ENCODE data around the gene CMYA5. TPM values are rescaled to one million over a fixed set of nuclear protein-coding genes. Genes with fewer than 3 reads are reported as not detected.

CMYA5 gene
- polyA plus RNA-seq, 2 donors, result 0.46 to 0.55 TPM

GRCh38 chr5:79720096-79720495, 30.5 kb downstream of the CMYA5 start:
- no peaks in the 10 kb centered on the region for H3K27me3 ChIP-seq (ENCODE audit: control insufficient read depth in 1 of 2, insufficient read depth in 2 of 2, low read length in 2 of 2)
- H3K36me3 ChIP-seq (ENCODE audit: control insufficient read depth in 2 of 2, insufficient read depth in 2 of 2, low read length in 1 of 2), result no peaks in the 10 kb centered on the region
- H3K4me3 ChIP-seq (ENCODE audit: low read depth in 1 of 2, low read length in 2 of 2), result no peak overlapping the region
- H3K4me1 ChIP-seq (ENCODE audit: control insufficient read depth in 2 of 2, insufficient read depth in 2 of 2, low read length in 1 of 2), result no peaks in the 10 kb centered on the region
- H3K9me3 ChIP-seq (ENCODE audit: control insufficient read depth in 2 of 2, insufficient read depth in 1 of 2, low read depth in 1 of 2, low read length in 1 of 2), result no peaks in the 10 kb centered on the region
- H3K27ac ChIP-seq (ENCODE audit: low read depth in 2 of 2, low read length in 1 of 2), result no peak overlapping the region

- Histone ChIP-seq H3K27me3 (ENCODE audit: control insufficient read depth in 1 of 2, insufficient read depth in 2 of 2, low read length in 2 of 2) (no peaks in the 10 kb centered on the region), H3K27ac (ENCODE audit: low read depth in 2 of 2, low read length in 1 of 2) (no peak overlapping the region), H3K9me3 (ENCODE audit: control insufficient read depth in 2 of 2, insufficient read depth in 1 of 2, low read depth in 1 of 2, low read length in 1 of 2) (peaks cover 0 to 2% of the 10 kb centered on the region in 2 donors), H3K4me3 (ENCODE audit: low read depth in 1 of 2, low read length in 2 of 2) (no peak overlapping the region), H3K4me1 (ENCODE audit: control insufficient read depth in 2 of 2, insufficient read depth in 2 of 2, low read length in 1 of 2) (no peaks in the 10 kb centered on the region), H3K36me3 (ENCODE audit: control insufficient read depth in 2 of 2, insufficient read depth in 2 of 2, low read length in 1 of 2) (no peaks in the 10 kb centered on the region)
- 89 to 90% methylated on average over 14 of the region's 14 CpGs for WGBS, 2 donors
Measured at GRCh38 chr5:79727451-79728355, 38.1 kb downstream of the CMYA5 start.

- Histone ChIP-seq H3K27ac (ENCODE audit: low read depth in 2 of 2, low read length in 1 of 2) (no peak overlapping the region), H3K4me1 (ENCODE audit: control insufficient read depth in 2 of 2, insufficient read depth in 2 of 2, low read length in 1 of 2) (no peaks in the 10 kb centered on the region), H3K27me3 (ENCODE audit: control insufficient read depth in 1 of 2, insufficient read depth in 2 of 2, low read length in 2 of 2) (no peaks in the 10 kb centered on the region), H3K4me3 (ENCODE audit: low read depth in 1 of 2, low read length in 2 of 2) (no peak overlapping the region), H3K9me3 (ENCODE audit: control insufficient read depth in 2 of 2, insufficient read depth in 1 of 2, low read depth in 1 of 2, low read length in 1 of 2) (peaks cover 0 to 2% of the 10 kb centered on the region in 2 donors), H3K36me3 (ENCODE audit: control insufficient read depth in 2 of 2, insufficient read depth in 2 of 2, low read length in 1 of 2) (no peaks in the 10 kb centered on the region)
- WGBS, 2 donors, result 92% methylated on average over 4 of the region's 4 CpGs
Measured at GRCh38 chr5:79728396-79728795, 38.8 kb downstream of the CMYA5 start.

GRCh38 chr5:79729679-79730078, 40.0 kb downstream of the CMYA5 start:
- H3K27ac ChIP-seq (ENCODE audit: low read depth in 2 of 2, low read length in 1 of 2), result no peak overlapping the region
- 84 to 92% methylated on average over 2 of the region's 2 CpGs for WGBS, 2 donors
- no peaks in the 10 kb centered on the region for H3K27me3 ChIP-seq (ENCODE audit: control insufficient read depth in 1 of 2, insufficient read depth in 2 of 2, low read length in 2 of 2)

GRCh38 chr5:79730564-79730963, 40.9 kb downstream of the CMYA5 start:
- 91 to 95% methylated on average over 3 of the region's 3 CpGs for WGBS, 2 donors
- no peaks in the 10 kb centered on the region for H3K36me3 ChIP-seq (ENCODE audit: control insufficient read depth in 2 of 2, insufficient read depth in 2 of 2, low read length in 1 of 2)
- no peaks in the 10 kb centered on the region for H3K27me3 ChIP-seq (ENCODE audit: control insufficient read depth in 1 of 2, insufficient read depth in 2 of 2, low read length in 2 of 2)
- H3K27ac ChIP-seq (ENCODE audit: low read depth in 2 of 2, low read length in 1 of 2), result no peak overlapping the region
- H3K4me3 ChIP-seq (ENCODE audit: low read depth in 1 of 2, low read length in 2 of 2), result no peak overlapping the region
- H3K9me3 ChIP-seq (ENCODE audit: control insufficient read depth in 2 of 2, insufficient read depth in 1 of 2, low read depth in 1 of 2, low read length in 1 of 2), result peaks cover 0 to 3% of the 10 kb centered on the region in 2 donors
- H3K4me1 ChIP-seq (ENCODE audit: control insufficient read depth in 2 of 2, insufficient read depth in 2 of 2, low read length in 1 of 2), result no peaks in the 10 kb centered on the region

More at GRCh38 chr5:79729679-79730078, 40.0 kb downstream of the CMYA5 start:
- Histone ChIP-seq H3K36me3 (ENCODE audit: control insufficient read depth in 2 of 2, insufficient read depth in 2 of 2, low read length in 1 of 2) (no peaks in the 10 kb centered on the region), H3K4me1 (ENCODE audit: control insufficient read depth in 2 of 2, insufficient read depth in 2 of 2, low read length in 1 of 2) (no peaks in the 10 kb centered on the region), H3K4me3 (ENCODE audit: low read depth in 1 of 2, low read length in 2 of 2) (no peak overlapping the region), H3K9me3 (ENCODE audit: control insufficient read depth in 2 of 2, insufficient read depth in 1 of 2, low read depth in 1 of 2, low read length in 1 of 2) (peaks cover 0 to 3% of the 10 kb centered on the region in 2 donors)

GRCh38 chr5:79731775-79732174, 42.1 kb downstream of the CMYA5 start:
- H3K4me1 ChIP-seq (ENCODE audit: control insufficient read depth in 2 of 2, insufficient read depth in 2 of 2, low read length in 1 of 2), result no peaks in the 10 kb centered on the region
- H3K9me3 ChIP-seq (ENCODE audit: control insufficient read depth in 2 of 2, insufficient read depth in 1 of 2, low read depth in 1 of 2, low read length in 1 of 2), result peaks cover 0 to 3% of the 10 kb centered on the region in 2 donors
- no peak overlapping the region for H3K27ac ChIP-seq (ENCODE audit: low read depth in 2 of 2, low read length in 1 of 2)
- 85 to 93% methylated on average over 2 of the region's 2 CpGs for WGBS, 2 donors
- no peak overlapping the region for H3K4me3 ChIP-seq (ENCODE audit: low read depth in 1 of 2, low read length in 2 of 2)
- H3K36me3 ChIP-seq (ENCODE audit: control insufficient read depth in 2 of 2, insufficient read depth in 2 of 2, low read length in 1 of 2), result no peaks in the 10 kb centered on the region
- no peaks in the 10 kb centered on the region for H3K27me3 ChIP-seq (ENCODE audit: control insufficient read depth in 1 of 2, insufficient read depth in 2 of 2, low read length in 2 of 2)

GRCh38 chr5:79736528-79737514, 47.2 kb downstream of the CMYA5 start:
- no peak overlapping the region for H3K4me3 ChIP-seq (ENCODE audit: low read depth in 1 of 2, low read length in 2 of 2)
- H3K9me3 ChIP-seq (ENCODE audit: control insufficient read depth in 2 of 2, insufficient read depth in 1 of 2, low read depth in 1 of 2, low read length in 1 of 2), result peaks cover 0 to 2% of the 10 kb centered on the region in 2 donors
- WGBS, 2 donors, result 79 to 81% methylated on average over 14 of the region's 14 CpGs
- no peaks in the 10 kb centered on the region for H3K4me1 ChIP-seq (ENCODE audit: control insufficient read depth in 2 of 2, insufficient read depth in 2 of 2, low read length in 1 of 2)
- no peaks in the 10 kb centered on the region for H3K27me3 ChIP-seq (ENCODE audit: control insufficient read depth in 1 of 2, insufficient read depth in 2 of 2, low read length in 2 of 2)
- H3K36me3 ChIP-seq (ENCODE audit: control insufficient read depth in 2 of 2, insufficient read depth in 2 of 2, low read length in 1 of 2), result no peaks in the 10 kb centered on the region
- H3K27ac ChIP-seq (ENCODE audit: low read depth in 2 of 2, low read length in 1 of 2), result no peak overlapping the region

GRCh38 chr5:79738349-79738748, 48.7 kb downstream of the CMYA5 start:
- Histone ChIP-seq H3K27me3 (ENCODE audit: control insufficient read depth in 1 of 2, insufficient read depth in 2 of 2, low read length in 2 of 2) (no peaks in the 10 kb centered on the region), H3K4me3 (ENCODE audit: low read depth in 1 of 2, low read length in 2 of 2) (no peak overlapping the region), H3K9me3 (ENCODE audit: control insufficient read depth in 2 of 2, insufficient read depth in 1 of 2, low read depth in 1 of 2, low read length in 1 of 2) (peaks cover 0 to 2% of the 10 kb centered on the region in 2 donors), H3K4me1 (ENCODE audit: control insufficient read depth in 2 of 2, insufficient read depth in 2 of 2, low read length in 1 of 2) (no peaks in the 10 kb centered on the region), H3K27ac (ENCODE audit: low read depth in 2 of 2, low read length in 1 of 2) (no peak overlapping the region), H3K36me3 (ENCODE audit: control insufficient read depth in 2 of 2, insufficient read depth in 2 of 2, low read length in 1 of 2) (no peaks in the 10 kb centered on the region)
- WGBS, 2 donors, result 79 to 86% methylated on average over 5 of the region's 5 CpGs

GRCh38 chr5:79742549-79743136, 53.0 kb downstream of the CMYA5 start:
- H3K27ac ChIP-seq (ENCODE audit: low read depth in 2 of 2, low read length in 1 of 2), result no peak overlapping the region
- H3K36me3 ChIP-seq (ENCODE audit: control insufficient read depth in 2 of 2, insufficient read depth in 2 of 2, low read length in 1 of 2), result no peaks in the 10 kb centered on the region
- H3K4me1 ChIP-seq (ENCODE audit: control insufficient read depth in 2 of 2, insufficient read depth in 2 of 2, low read length in 1 of 2), result no peaks in the 10 kb centered on the region
- H3K27me3 ChIP-seq (ENCODE audit: control insufficient read depth in 1 of 2, insufficient read depth in 2 of 2, low read length in 2 of 2), result no peaks in the 10 kb centered on the region
- WGBS, 2 donors, result 78 to 84% methylated on average over 3 of the region's 3 CpGs
- H3K9me3 ChIP-seq (ENCODE audit: control insufficient read depth in 2 of 2, insufficient read depth in 1 of 2, low read depth in 1 of 2, low read length in 1 of 2), result no peaks in the 10 kb centered on the region
- no peak overlapping the region for H3K4me3 ChIP-seq (ENCODE audit: low read depth in 1 of 2, low read length in 2 of 2)
